Endothelial cell of umbilical vein (primary cell): Measurements from ENCODE around the gene MMP19. TPM values are rescaled to one million over a fixed set of nuclear protein-coding genes. Genes with fewer than 3 reads are reported as not detected.
"Not testable (repeated sequence)": the region's sequence is repeated elsewhere in the genome, so short reads cannot be mapped to it uniquely, and the experiment has no call there.

ENCODE experiments used
- BruUV-seq: library from RNA; stranded (reverse); fragments of 400-500 nt; replicated peaks from 2 replicates; lab custom pipeline; 2021; lab: Mats Ljungman, UMichigan
- CTCF ChIA-PET: fragments of 300-600, 350-600 bp; sonication (Branson Sonifier 250); formaldehyde crosslinking; loops from one replicate; lab custom pipeline; 2021; ENCODE audit warnings: antibody characterized with exemption, inconsistent platforms; lab: Charles Lee
- POLR2A ChIA-PET: fragments of 300-600, 350-600 bp; sonication (Branson Sonifier 250); formaldehyde crosslinking; loops from one replicate; lab custom pipeline; 2021; ENCODE audit warnings: antibody characterized with exemption, inconsistent platforms; lab: Charles Lee
- DNase-seq: peaks from one replicate; pipeline ENCODE4 v3.0.0-alpha.2; 2011; ENCODE audit warnings: low read depth, low spot score
- FAIRE-seq: peaks from 2 replicates; lab custom pipeline; 2011; peaks lifted over from hg19 to GRCh38; lab: Jason Lieb, UNC
- H2AFZ ChIP-seq: 2 replicates; pipeline ENCODE4 v1.6.0; 2012; ENCODE audit warnings: low read depth, low read length, control low read depth, inconsistent platforms
- H3K27ac ChIP-seq: 2 replicates; pipeline ENCODE4 v1.5.1; 2011; ENCODE audit warnings: low read depth, mild to moderate bottlenecking, control low read depth, low read length, moderate library complexity; ENCODE audit not compliant: insufficient read depth
- H3K27me3 ChIP-seq, 2 experiments: 2 replicates each; pipeline versions ENCODE4 v1.6.0 to v1.6.1; 2011; ENCODE audit warnings: low read length in 2 of 2, mixed read lengths in 1 of 2; ENCODE audit not compliant: control insufficient read depth in 2 of 2, insufficient read depth in 2 of 2
- H3K36me3 ChIP-seq, 2 experiments: 2 replicates in 1 of 2; 3 replicates in 1 of 2; pipeline ENCODE4 v1.5.1; 2011; ENCODE audit warnings: low read length in 2 of 2, mild to moderate bottlenecking in 1 of 2, moderate library complexity in 1 of 2; ENCODE audit not compliant: control insufficient read depth in 2 of 2, insufficient read depth in 2 of 2; ENCODE audit errors: extremely low read depth in 1 of 2
- H3K4me1 ChIP-seq: 3 replicates; pipeline ENCODE4 v1.5.1; 2011; ENCODE audit warnings: mild to moderate bottlenecking, low read length; ENCODE audit not compliant: control insufficient read depth, insufficient read depth; ENCODE audit errors: extremely low read depth
- H3K4me2 ChIP-seq: 2 replicates; pipeline ENCODE4 v1.6.1; 2011; ENCODE audit warnings: low read length, control low read depth, mixed read lengths; ENCODE audit not compliant: insufficient read depth
- H3K4me3 ChIP-seq, 3 experiments: fragments of 200-600 bp in 1 of 3; sonication (generic), shearing (Covaris generic) in 1 of 3; replicated peaks in 1 of 3; 2 replicates each; pipeline ENCODE4 v1.5.1; 2011 to 2016; ENCODE audit warnings: control low read depth in 3 of 3, low read length in 3 of 3, mild to moderate bottlenecking in 2 of 3, inconsistent platforms in 1 of 3, low read depth in 1 of 3, moderate library complexity in 1 of 3; ENCODE audit not compliant: insufficient read depth in 1 of 3
- H3K79me2 ChIP-seq: 2 replicates; pipeline ENCODE4 v1.6.0; 2012; ENCODE audit warnings: low read length, inconsistent platforms; ENCODE audit not compliant: control insufficient read depth, insufficient read depth
- H3K9ac ChIP-seq: replicated peaks from 2 replicates; pipeline ENCODE3; 2011; ENCODE audit warnings: low read length, control low read depth; ENCODE audit not compliant: insufficient read depth; ENCODE audit errors: extremely low read depth
- H3K9me1 ChIP-seq: replicated peaks from 3 replicates; pipeline ENCODE4 v1.6.0; 2011; ENCODE audit warnings: mild to moderate bottlenecking, low read length; ENCODE audit not compliant: control insufficient read depth, insufficient read depth; ENCODE audit errors: extremely low read depth
- H3K9me3 ChIP-seq: replicated peaks from 2 replicates; pipeline ENCODE4 v1.5.1; 2012; ENCODE audit warnings: low read length, inconsistent platforms; ENCODE audit not compliant: control insufficient read depth, insufficient read depth
- H4K20me1 ChIP-seq: replicated peaks from 2 replicates; pipeline ENCODE3; 2011; ENCODE audit warnings: mild to moderate bottlenecking, low read length; ENCODE audit not compliant: control insufficient read depth, insufficient read depth; ENCODE audit errors: extremely low read depth
- MAX ChIP-seq: IDR thresholded peaks from 2 replicates; pipeline ENCODE4 v1.6.1; 2011; ENCODE audit not compliant: insufficient read depth, insufficient read length
- dilution Hi-C: fragments of 300-500 bp; cut with MboI; formaldehyde crosslinking; loops from one replicate; pipeline ENCODE4 v1.15.0; 2019; ENCODE audit warnings: low sequenced_read_pairs; ENCODE audit not compliant: extremely low pct_ligation_motif_present
- intact Hi-C: fragments of 100-400 bp; cut with micrococcal nuclease; formaldehyde crosslinking; loops from one replicate; pipeline ENCODE4 v1.10.0; 2022
- polyA plus RNA-seq, 4 experiments: library from polyadenylated mRNA; depleted of rRNA in 3 of 4; stranded (reverse) in 3 of 4; unstranded in 1 of 4; fragments of >200 nt; gene quantifications; 2 replicates each; pipeline versions ENCODE4 v1.2.1 to v1.2.3, GENCODE V29; 2011 to 2012; ENCODE audit warnings: missing spikeins in 1 of 4
- total RNA-seq: library from RNA; stranded (reverse); gene quantifications from 2 replicates; pipeline ENCODE4 v1.2.3, GENCODE V29; 2021

MMP19 gene
- total and polyA plus RNA-seq, 2 donors (not counting 3 experiments of a cell fraction or from before 2014, with no cell fraction given): 0.31 to 1.6 TPM

GRCh38 chr12:55865327-55865726 lies 22.6 kb upstream of the MMP19 start:
- H3K27me3 ChIP-seq: no peaks in the 10 kb centered on the region
- ChIA-PET CTCF (interaction anchor here (0.6 kb wide), 1 partner anchor 91 kb away, joined by 4 read pairs; no protein-coding TSS in a partner anchor), POLR2A (no interaction called here)
- no peaks in the 10 kb centered on the region for H3K36me3 ChIP-seq
- FAIRE-seq: no peak
- no peak overlapping the region for H3K4me3 ChIP-seq
- H4K20me1 ChIP-seq: no peaks in the 10 kb centered on the region
- no peaks in the 10 kb centered on the region for H3K4me1 ChIP-seq
- no peak overlapping the region for H2AFZ ChIP-seq
- intact Hi-C loops: no loop called here
- dilution Hi-C loops: no loop called here
- H3K9ac ChIP-seq: no peak overlapping the region
- TF ChIP-seq MAX: no peak
- no peaks in the 10 kb centered on the region for H3K9me3 ChIP-seq
- no peaks in the 10 kb centered on the region for H3K79me2 ChIP-seq
- no peaks in the 10 kb centered on the region for H3K9me1 ChIP-seq
- DNase-seq: no peak
- H3K4me2 ChIP-seq: no peak overlapping the region
- H3K27ac ChIP-seq: no peak overlapping the region
- no TSS peak for BruUV-seq

GRCh38 chr12:55862931-55863330 lies 20.2 kb upstream of the MMP19 start:
- H2AFZ ChIP-seq, H3K79me2 ChIP-seq, H3K4me1 ChIP-seq, CTCF ChIA-PET, H3K9me1 ChIP-seq, H3K9ac ChIP-seq, H3K27ac ChIP-seq, BruUV-seq, H3K36me3 ChIP-seq, dilution Hi-C loops, H4K20me1 ChIP-seq, H3K27me3 ChIP-seq, H3K4me3 ChIP-seq, DNase-seq, H3K9me3 ChIP-seq, POLR2A ChIA-PET, FAIRE-seq, H3K4me2 ChIP-seq, intact Hi-C loops: not testable (repeated sequence)
